Measurements from ENCODE around the gene MAP3K20. TPM values are rescaled to one million over a fixed set of nuclear protein-coding genes. Genes with fewer than 3 reads are reported as not detected.

The MAP3K20 gene
- total and polyA plus RNA-seq, 2 donors (not counting 3 experiments of a cell fraction or from before 2014, with no cell fraction given), result 7.8 to 31.5 TPM

DNA sequence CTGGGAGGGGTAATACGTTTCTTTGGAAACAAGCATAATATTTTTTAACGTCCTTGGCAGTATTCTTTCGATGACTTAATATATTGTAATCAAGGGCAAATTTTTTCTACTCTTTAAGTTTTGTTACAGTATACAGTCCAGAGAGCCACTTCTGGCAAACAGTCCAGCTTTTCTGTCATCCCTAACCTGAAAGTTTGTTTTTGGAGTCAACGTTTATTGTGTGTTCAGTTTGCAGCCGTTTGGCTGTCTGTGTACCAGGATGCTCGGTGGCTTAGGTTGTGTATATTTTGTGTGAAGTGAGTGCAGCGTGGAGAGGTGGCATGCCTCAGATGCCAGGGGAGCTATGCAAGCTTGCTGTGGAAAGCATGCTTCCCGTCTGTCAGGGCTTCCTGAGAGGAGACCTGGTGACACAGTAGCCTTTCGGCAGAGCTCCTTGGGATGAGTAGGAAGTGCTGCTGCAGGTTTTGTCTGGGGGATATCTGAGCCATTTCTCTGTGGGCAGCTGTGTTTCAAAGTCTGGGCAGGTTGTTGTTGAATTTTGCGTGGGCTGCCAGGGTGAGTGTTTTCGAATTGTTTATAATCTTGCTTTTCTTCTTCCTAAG, 14.7 kb downstream of the MAP3K20 start:
- Histone ChIP-seq H3K4me2 (ENCODE audit: insufficient read depth, low read length) (no peak overlapping the region), H3K9me1 (replicated peaks; ENCODE audit: control insufficient read depth, extremely low read depth, insufficient read depth, low read length) (no peaks in the 10 kb centered on the region), H4K20me1 (replicated peaks; ENCODE audit: control insufficient read depth, extremely low read depth, insufficient read depth, low read length) (no peaks in the 10 kb centered on the region), H3K4me3 (replicated peaks in 1 of 3; ENCODE audit: insufficient read depth in 1 of 3, low read depth in 1 of 3, low read length in 3 of 3) (no peak overlapping the region), H3K4me1 (ENCODE audit: control insufficient read depth, extremely low read depth, insufficient read depth, low read length) (no peaks in the 10 kb centered on the region), H3K36me3 (ENCODE audit: control insufficient read depth in 2 of 2, extremely low read depth in 1 of 2, insufficient read depth in 2 of 2, low read length in 2 of 2) (peaks cover 0 to 3% of the 10 kb centered on the region in 2 experiments), H3K9me3 (replicated peaks; ENCODE audit: control insufficient read depth, insufficient read depth, low read length) (no peaks in the 10 kb centered on the region), H3K27me3 (ENCODE audit: control insufficient read depth in 2 of 2, insufficient read depth in 2 of 2, low read length in 2 of 2) (no peaks in the 10 kb centered on the region), H3K27ac (ENCODE audit: insufficient read depth, low read depth, low read length) (no peak overlapping the region), H3K79me2 (ENCODE audit: control insufficient read depth, insufficient read depth, low read length) (peaks cover 9% of the 10 kb centered on the region), H3K9ac (replicated peaks; ENCODE audit: extremely low read depth, insufficient read depth, low read length) (no peak overlapping the region), H2AFZ (ENCODE audit: low read depth, low read length) (no peak overlapping the region)
- CTCF ChIA-PET, result interaction anchor here (1.1 to 3.9 kb wide), 13 partner anchors 11 to 120 kb away, joined by 3 to 22 read pairs (median 5); no protein-coding TSS in a partner anchor
- intact Hi-C loops (cut with micrococcal nuclease) (no loop called here), dilution Hi-C loops (cut with MboI; ENCODE audit: extremely low pct_ligation_motif_present, low sequenced_read_pairs) (no loop called here)
- TF ChIP-seq EZH2 (IDR thresholded peaks at IDR 0.05; ENCODE audit: borderline replicate concordance, low read depth, low read length, severe bottlenecking) (no peak), POLR2A (IDR thresholded peaks at IDR 0.05; ENCODE audit: low read depth, low read length) (no peak), GATA2 (IDR thresholded peaks at IDR 0.05; ENCODE audit: insufficient read depth, insufficient read length, low read depth, low read length) (no peak), POLR2AphosphoS5 (IDR thresholded peaks at IDR 0.05; ENCODE audit: insufficient read depth, low read depth, low read length) (no peak), JUN (IDR thresholded peaks at IDR 0.05; ENCODE audit: borderline replicate concordance, insufficient read depth, insufficient read length, low read depth) (no peak), MYC (IDR thresholded peaks at IDR 0.05; ENCODE audit: low read depth, low read length) (no peak), FOS (IDR thresholded peaks at IDR 0.05; ENCODE audit: borderline replicate concordance, insufficient read depth, low read length) (no peak)
- TF ChIP-seq, protein P1, sequence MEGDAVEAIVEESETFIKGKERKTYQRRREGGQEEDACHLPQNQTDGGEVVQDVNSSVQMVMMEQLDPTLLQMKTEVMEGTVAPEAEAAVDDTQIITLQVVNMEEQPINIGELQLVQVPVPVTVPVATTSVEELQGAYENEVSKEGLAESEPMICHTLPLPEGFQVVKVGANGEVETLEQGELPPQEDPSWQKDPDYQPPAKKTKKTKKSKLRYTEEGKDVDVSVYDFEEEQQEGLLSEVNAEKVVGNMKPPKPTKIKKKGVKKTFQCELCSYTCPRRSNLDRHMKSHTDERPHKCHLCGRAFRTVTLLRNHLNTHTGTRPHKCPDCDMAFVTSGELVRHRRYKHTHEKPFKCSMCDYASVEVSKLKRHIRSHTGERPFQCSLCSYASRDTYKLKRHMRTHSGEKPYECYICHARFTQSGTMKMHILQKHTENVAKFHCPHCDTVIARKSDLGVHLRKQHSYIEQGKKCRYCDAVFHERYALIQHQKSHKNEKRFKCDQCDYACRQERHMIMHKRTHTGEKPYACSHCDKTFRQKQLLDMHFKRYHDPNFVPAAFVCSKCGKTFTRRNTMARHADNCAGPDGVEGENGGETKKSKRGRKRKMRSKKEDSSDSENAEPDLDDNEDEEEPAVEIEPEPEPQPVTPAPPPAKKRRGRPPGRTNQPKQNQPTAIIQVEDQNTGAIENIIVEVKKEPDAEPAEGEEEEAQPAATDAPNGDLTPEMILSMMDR (IDR thresholded peaks at IDR 0.05; ENCODE audit: extremely low read depth in 1 of 2, insufficient read depth in 1 of 2, low read depth in 1 of 2, low read length in 2 of 2), result no peak
- TF ChIP-seq, protein P2, sequence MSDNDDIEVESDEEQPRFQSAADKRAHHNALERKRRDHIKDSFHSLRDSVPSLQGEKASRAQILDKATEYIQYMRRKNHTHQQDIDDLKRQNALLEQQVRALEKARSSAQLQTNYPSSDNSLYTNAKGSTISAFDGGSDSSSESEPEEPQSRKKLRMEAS (IDR thresholded peaks at IDR 0.05; ENCODE audit: insufficient read depth, insufficient read length), result no peak
- BruUV-seq (replicated peaks), result no TSS peak
- DNase-seq (ENCODE audit: low read depth, low spot score), result no peak
- POLR2A ChIA-PET, result no interaction called here
- FAIRE-seq, result no peak
